K562 (cell line): ENCODE measurements around the gene CHTOP. TPM values are rescaled to one million over a fixed set of nuclear protein-coding genes. Genes with fewer than 3 reads are reported as not detected.

Experiments
- CBX5 ChIP-seq: IDR thresholded peaks from 2 replicates; pipeline ENCODE4 v1.6.1; 2014; ENCODE audit warnings: low read depth, borderline replicate concordance
- CC2D1A ChIP-seq: fragments of 450-650 bp; IDR thresholded peaks from 2 replicates; pipeline ENCODE4 v1.6.1; 2017; ENCODE audit warnings: mild to moderate bottlenecking
- CTCFL ChIP-seq: IDR thresholded peaks from 2 replicates; pipeline ENCODE4 v1.6.1; 2011; ENCODE audit warnings: borderline replicate concordance, low read depth, mild to moderate bottlenecking, moderate library complexity, low read length; ENCODE audit not compliant: insufficient read depth, poor library complexity, severe bottlenecking
- ESRRA ChIP-seq: fragments of 450-650 bp; IDR thresholded peaks from 2 replicates; pipeline ENCODE4 v1.6.1; 2014; ENCODE audit warnings: low read depth, mild to moderate bottlenecking, moderate library complexity, borderline replicate concordance
- GATAD2A ChIP-seq: fragments of 450-650 bp; IDR thresholded peaks from 2 replicates; pipeline ENCODE4 v1.6.1; 2017
- HIVEP1 ChIP-seq: fragments of 250-450 bp; sonication (Bioruptor Pico); IDR thresholded peaks from 2 replicates; pipeline ENCODE4 v1.4.0; 2020; ENCODE audit warnings: mild to moderate bottlenecking
- HMGN3 ChIP-seq: IDR thresholded peaks from 2 replicates; pipeline ENCODE4 v1.6.1; 2011; ENCODE audit warnings: borderline replicate concordance, low read depth, mild to moderate bottlenecking, mixed read lengths, low read length; ENCODE audit not compliant: insufficient read length; ENCODE audit errors: extremely low read depth
- HNRNPUL1 ChIP-seq: fragments of 200-400 bp; formaldehyde crosslinking; IDR thresholded peaks from 2 replicates; pipeline ENCODE4 v1.6.1; 2017; ENCODE audit warnings: low read length
- ILF3 ChIP-seq: fragments of 450-650 bp; IDR thresholded peaks from 2 replicates; pipeline ENCODE4 v1.6.1; 2018; ENCODE audit warnings: antibody characterized with exemption, mild to moderate bottlenecking, moderate library complexity, borderline replicate concordance
- MECOM ChIP-seq: fragments of 250-450 bp; sonication (Bioruptor Pico); IDR thresholded peaks from 2 replicates; pipeline ENCODE4 v1.8.0; 2022; ENCODE audit warnings: inconsistent platforms
- PHB ChIP-seq: fragments of 250-450 bp; sonication (Bioruptor Pico); IDR thresholded peaks from 2 replicates; pipeline ENCODE4 v1.5.0; 2021
- PHF8 ChIP-seq: fragments of 200-600 bp; sonication (generic); IDR thresholded peaks from 2 replicates; pipeline ENCODE4 v1.6.1; 2012; ENCODE audit warnings: mixed run types, mild to moderate bottlenecking, inconsistent platforms, low read length, moderate library complexity, borderline replicate concordance
- PYGO2 ChIP-seq: fragments of 450-650 bp; IDR thresholded peaks from 2 replicates; pipeline ENCODE4 v1.6.1; 2016; ENCODE audit warnings: mild to moderate bottlenecking, missing genetic modification characterization, moderate library complexity, missing compliant biosample characterization
- RAD51 ChIP-seq: fragments of 450-650 bp; IDR thresholded peaks from 2 replicates; pipeline ENCODE4 v1.7.1; 2016; ENCODE audit warnings: low read depth, mild to moderate bottlenecking, borderline replicate concordance
- RBFOX2 ChIP-seq: fragments of 200-400 bp; formaldehyde crosslinking; IDR thresholded peaks from 2 replicates; pipeline ENCODE4 v1.6.1; 2017; ENCODE audit warnings: low read depth, mild to moderate bottlenecking, low read length, moderate library complexity
- RFX7 ChIP-seq: fragments of 250-450 bp; sonication (Bioruptor Pico); IDR thresholded peaks from 2 replicates; pipeline ENCODE4 v1.5.1; 2021; ENCODE audit warnings: mild to moderate bottlenecking
- SMAD3 ChIP-seq: fragments of 450-650 bp; formaldehyde crosslinking; conservative IDR thresholded peaks from 2 replicates; pipeline ENCODE4 v1.4.0; 2020; ENCODE audit warnings: mild to moderate bottlenecking
- SMARCC2 ChIP-seq: fragments of 450-650 bp; IDR thresholded peaks from 2 replicates; pipeline ENCODE4 v1.6.1; 2017; ENCODE audit warnings: antibody characterized with exemption, moderate library complexity, mild to moderate bottlenecking, low read depth
- SUPT5H ChIP-seq: fragments of 450-650 bp; IDR thresholded peaks from 2 replicates; pipeline ENCODE4 v1.6.1; 2016
- TAF1 ChIP-seq: IDR thresholded peaks from 2 replicates; pipeline ENCODE4 v1.6.1; 2011; ENCODE audit warnings: mild to moderate bottlenecking, low read length, moderate library complexity; ENCODE audit not compliant: insufficient read depth, control insufficient read depth, severe bottlenecking; ENCODE audit errors: extremely low read depth
- ZBTB7A ChIP-seq: IDR thresholded peaks from 2 replicates; pipeline ENCODE4 v1.6.1; 2011; ENCODE audit warnings: low read depth, mild to moderate bottlenecking, low read length, moderate library complexity, borderline replicate concordance; ENCODE audit not compliant: control insufficient read depth
- ZNF140 ChIP-seq: fragments of 250-450 bp; sonication (Bioruptor Pico); IDR thresholded peaks from 2 replicates; pipeline ENCODE4 v1.8.0; 2021; ENCODE audit warnings: moderate library complexity, mild to moderate bottlenecking, inconsistent platforms
- ZNF165 ChIP-seq: fragments of 250-450 bp; sonication (Bioruptor Pico); IDR thresholded peaks from 2 replicates; pipeline ENCODE4 v1.4.0; 2020; ENCODE audit warnings: borderline replicate concordance
- ZNF263 ChIP-seq: sonication (generic); formaldehyde crosslinking; IDR thresholded peaks from 2 replicates; pipeline ENCODE4 v1.8.0; 2022; ENCODE audit warnings: mild to moderate bottlenecking, missing genetic modification reagents, borderline replicate concordance
- ZNF507 ChIP-seq: conservative IDR thresholded peaks from 2 replicates; pipeline ENCODE4 v1.6.1; 2017; ENCODE audit warnings: missing genetic modification characterization, missing compliant biosample characterization
- ZNF512 ChIP-seq: IDR thresholded peaks from 2 replicates; pipeline ENCODE4 v1.6.1; 2016; ENCODE audit warnings: missing genetic modification characterization, missing compliant biosample characterization
- polyA plus RNA-seq, 8 experiments: library from polyadenylated mRNA; depleted of rRNA in 4 of 8; stranded (reverse) in 5 of 8; unstranded in 3 of 8; fragments of >200 nt; fragmentation: Nextera tagmentation in 2 of 8; fragmentation: Illumina TruSeq in 1 of 8; extraction: Ambion mirVana in 2 of 8; extraction: Trizol in 1 of 8; gene quantifications; 2 replicates each; pipeline versions ENCODE4 v1.2.1 to v1.2.3, GENCODE V29; 2011 to 2014; ENCODE audit warnings: inconsistent platforms in 1 of 8, missing spikeins in 1 of 8
- total RNA-seq, 7 experiments: library from RNA; depleted of rRNA in 6 of 7; stranded (reverse); fragments of >200 nt in 6 of 7; fragmentation: Illumina TruSeq in 2 of 7; extraction: Trizol in 2 of 7; gene quantifications; 2 replicates each; pipeline versions ENCODE4 v1.2.1 to v1.2.3, GENCODE V29; 2011 to 2021; ENCODE audit warnings: low replicate concordance in 1 of 7

CHTOP gene
- total and polyA plus RNA-seq, 9 of the 15 experiments (the other 6 are each of a cell fraction or from before 2014, with no cell fraction given), result 10.2 to 91.8 (median 60.8) TPM

GRCh38 chr1:153627715-153628626 lies 5.9 kb upstream of the CHTOP start, which contains the start of gene S100A1 (continued):
- TF ChIP-seq ZBTB7A (peak; percentile 97), ZNF140 (CRISPR knock-in tag) (no peak), SUPT5H (no peak), HNRNPUL1 (no peak), MECOM (CRISPR knock-in tag) (no peak), RAD51 (no peak), CBX5 (no peak), SMAD3 (CRISPR knock-in tag) (no peak), PHB (CRISPR knock-in tag) (peak; percentile 63; the same call in 1 of the 2 replicates), ZNF165 (CRISPR knock-in tag) (no peak), ILF3 (no peak), PYGO2 (tag) (no peak), ZNF507 (tag) (no peak), PHF8 (peak; percentile 56; the same call in 1 of the 2 replicates), ZNF263 (CRISPR knock-in tag) (peak; percentile 81), RFX7 (CRISPR knock-in tag) (no peak), TAF1 (no peak), SMARCC2 (0 out of 2 replicates have a peak, but pooled peaks have one; percentile 0), ZNF512 (no peak), RBFOX2 (0 out of 2 replicates have a peak, but pooled peaks have one; percentile 39), GATAD2A (0 out of 2 replicates have a peak, but pooled peaks have one; percentile 35), ESRRA (no peak), HIVEP1 (CRISPR knock-in tag) (no peak), CTCFL (no peak), HMGN3 (no peak), CC2D1A (no peak)
